ENCODE results near the gene CA6. TPM values are rescaled to one million over a fixed set of nuclear protein-coding genes. Genes with fewer than 3 reads are reported as not detected.
A peak's percentile ranks its signal among the peaks of the same experiment; 100 is the strongest.
"Not testable (repeated sequence)": the region's sequence is repeated elsewhere in the genome, so short reads cannot be mapped to it uniquely, and the experiment has no call there.

CA6 gene
- under 1 TPM; 0.22 to 0.62 TPM for total RNA-seq

DNA sequence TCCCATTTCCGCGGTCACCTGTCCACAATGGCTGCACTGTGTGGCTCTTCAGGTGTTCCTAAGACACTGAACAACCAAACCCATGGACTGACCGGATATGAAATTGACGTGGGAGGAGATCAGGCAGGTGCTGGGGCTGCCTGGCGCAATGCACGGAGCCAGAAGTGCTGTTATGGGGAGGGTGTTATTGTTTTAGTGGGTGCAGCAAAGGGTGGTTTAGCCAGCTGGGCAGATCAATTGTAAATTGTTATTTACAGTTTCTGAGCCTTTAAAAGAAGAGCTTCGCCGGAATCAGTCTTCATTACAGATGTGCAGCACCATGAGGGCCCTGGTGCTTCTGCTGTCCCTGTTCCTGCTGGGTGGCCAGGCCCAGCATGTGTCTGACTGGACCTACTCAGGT lies at the start of gene CA6:
TSS of gene CA6 (plus strand) at position 301 of the 400 bp plus-strand sequence. CDS start at position 320, 19 bp downstream.
- peaks cover 73% of the 10 kb centered on the region for H3K4me1 Mint-ChIP-seq (ENCODE audit: low read depth)
- no peak for DNase-seq
- H3K4me3 Mint-ChIP-seq = peak within 1 kb of the TSS; percentile 50
- intact Hi-C loops (cut with micrococcal nuclease) = no loop called here
- H3K36me3 Mint-ChIP-seq (ENCODE audit: low read depth) = no peaks in the 10 kb centered on the region
- peak within 1 kb of the TSS; percentile 93 for H3K27ac Mint-ChIP-seq
- no peaks in the 10 kb centered on the region for H3K27me3 Mint-ChIP-seq (ENCODE audit: low read depth)
- CTCF ChIA-PET = interaction anchor here (1.1 to 3.0 kb wide), 3 partner anchors 16 to 59 kb away, joined by 3 to 16 read pairs (median 11); no protein-coding TSS in a partner anchor
- no peaks in the 10 kb centered on the region for H3K9me3 Mint-ChIP-seq

DNA sequence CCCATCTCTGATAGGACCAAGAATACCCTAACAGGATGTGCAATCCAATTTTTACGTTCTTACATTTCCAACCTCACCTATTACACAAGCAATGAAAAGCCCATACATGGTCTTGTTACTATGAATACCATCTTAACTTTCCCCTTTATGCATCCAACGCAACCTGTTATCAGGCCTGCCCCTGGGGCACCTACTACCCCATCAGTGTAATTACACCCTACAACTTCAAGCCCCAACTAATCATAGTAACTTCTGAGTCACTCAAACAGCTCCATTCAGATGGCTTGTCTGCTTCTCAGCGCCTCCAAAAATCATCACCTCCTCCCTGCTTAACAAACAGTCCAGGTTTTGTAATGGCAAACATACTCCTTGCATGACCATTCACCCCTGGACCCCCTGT lies 48.9 kb upstream of the CA6 start:
- H3K4me3 Mint-ChIP-seq; intact Hi-C loops (cut with micrococcal nuclease): not testable (repeated sequence)
- H3K4me1 Mint-ChIP-seq (ENCODE audit: low read depth) = peaks cover 38% of the 10 kb centered on the region

DNA sequence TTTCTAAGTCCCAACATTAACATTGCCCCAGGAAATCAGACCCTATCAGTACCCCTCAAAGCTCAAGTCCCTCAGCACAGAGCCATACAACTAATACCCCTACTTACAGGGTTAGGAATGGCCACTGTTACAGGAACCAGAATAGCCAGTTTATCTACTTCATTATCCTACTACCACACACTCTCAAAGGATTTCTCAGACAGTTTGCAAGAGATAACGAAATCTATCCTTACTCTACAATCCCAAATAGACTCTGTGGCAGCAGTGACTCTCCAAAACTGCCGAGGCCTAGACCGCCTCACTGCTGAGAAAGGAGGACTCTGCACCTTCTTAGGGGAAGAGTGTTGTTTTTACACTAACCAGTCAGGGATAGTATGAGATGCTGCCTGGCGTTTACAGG lies 48.2 kb upstream of the CA6 start:
- H3K27ac Mint-ChIP-seq; CTCF ChIA-PET; H3K9me3 Mint-ChIP-seq; H3K36me3 Mint-ChIP-seq (ENCODE audit: low read depth); intact Hi-C loops (cut with micrococcal nuclease); DNase-seq; H3K27me3 Mint-ChIP-seq (ENCODE audit: low read depth); H3K4me3 Mint-ChIP-seq: not testable (repeated sequence)
- H3K4me1 Mint-ChIP-seq (ENCODE audit: low read depth) = peaks cover 41% of the 10 kb centered on the region

More for the DNA sequence above, 48.9 kb upstream of the CA6 start:
- H3K27me3 Mint-ChIP-seq (ENCODE audit: low read depth); DNase-seq; CTCF ChIA-PET; H3K36me3 Mint-ChIP-seq (ENCODE audit: low read depth); H3K27ac Mint-ChIP-seq; H3K9me3 Mint-ChIP-seq: not testable (repeated sequence)

DNA sequence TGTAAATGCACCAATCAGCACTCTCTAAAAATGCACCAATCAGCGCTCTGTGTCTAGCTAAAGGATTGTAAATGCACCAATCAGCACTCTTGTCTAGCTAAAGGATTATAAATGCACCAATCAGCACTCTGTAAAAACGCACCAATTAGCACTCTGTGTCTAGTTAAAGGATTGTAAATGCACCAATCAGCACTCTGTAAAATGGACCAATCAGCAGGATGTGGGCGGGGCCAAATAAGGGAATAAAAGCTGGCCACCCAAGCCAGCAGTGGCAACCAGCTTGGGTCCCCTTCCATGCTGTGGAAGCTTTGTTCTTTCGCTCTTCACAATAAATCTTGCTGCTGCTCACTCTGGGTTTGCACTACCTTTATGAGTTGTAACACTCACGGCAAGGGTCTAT lies 47.2 kb upstream of the CA6 start:
- H3K27me3 Mint-ChIP-seq (ENCODE audit: low read depth); H3K9me3 Mint-ChIP-seq; DNase-seq; intact Hi-C loops (cut with micrococcal nuclease); H3K36me3 Mint-ChIP-seq (ENCODE audit: low read depth); H3K4me3 Mint-ChIP-seq: not testable (repeated sequence)
- peak overlapping the region; percentile 99 for H3K27ac Mint-ChIP-seq
- peaks cover 49% of the 10 kb centered on the region for H3K4me1 Mint-ChIP-seq (ENCODE audit: low read depth)
- CTCF ChIA-PET = interaction anchor here (0.7 to 1.7 kb wide), 5 partner anchors 16 to 106 kb away, joined by 3 read pairs; no protein-coding TSS in a partner anchor

DNA sequence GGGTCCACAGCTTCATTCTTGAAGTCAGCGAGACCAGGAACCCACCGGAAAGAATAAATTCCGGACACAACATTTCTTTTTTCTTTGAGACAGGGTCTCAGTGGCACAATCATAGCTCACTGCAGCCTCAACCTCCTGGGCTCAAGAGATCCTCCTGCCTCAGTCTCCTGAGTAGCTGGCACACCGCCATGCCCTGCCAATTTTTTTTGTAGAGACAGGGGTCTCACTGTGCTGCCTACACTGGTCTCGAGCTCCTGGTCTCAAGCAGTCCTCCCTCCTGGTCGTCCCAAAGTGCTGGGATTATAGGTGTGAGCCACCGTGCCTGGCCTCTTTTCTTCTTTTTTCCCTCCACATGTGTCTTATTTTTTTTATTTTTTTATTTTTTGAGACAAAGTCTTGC lies 46.6 kb upstream of the CA6 start:
- peaks cover 9% of the 10 kb centered on the region for H3K9me3 Mint-ChIP-seq
- peaks cover 51% of the 10 kb centered on the region for H3K4me1 Mint-ChIP-seq (ENCODE audit: low read depth)
- peaks cover 8% of the 10 kb centered on the region for H3K36me3 Mint-ChIP-seq (ENCODE audit: low read depth)
- no peak for DNase-seq
- no peaks in the 10 kb centered on the region for H3K27me3 Mint-ChIP-seq (ENCODE audit: low read depth)
- H3K27ac Mint-ChIP-seq = peak overlapping the region; percentile 99
- CTCF ChIA-PET = interaction anchor here (0.7 to 1.7 kb wide), 4 partner anchors 17 to 88 kb away, joined by 3 read pairs; no protein-coding TSS in a partner anchor
- H3K4me3 Mint-ChIP-seq = peak overlapping the region; percentile 4
- intact Hi-C loops (cut with micrococcal nuclease) = no loop called here

DNA sequence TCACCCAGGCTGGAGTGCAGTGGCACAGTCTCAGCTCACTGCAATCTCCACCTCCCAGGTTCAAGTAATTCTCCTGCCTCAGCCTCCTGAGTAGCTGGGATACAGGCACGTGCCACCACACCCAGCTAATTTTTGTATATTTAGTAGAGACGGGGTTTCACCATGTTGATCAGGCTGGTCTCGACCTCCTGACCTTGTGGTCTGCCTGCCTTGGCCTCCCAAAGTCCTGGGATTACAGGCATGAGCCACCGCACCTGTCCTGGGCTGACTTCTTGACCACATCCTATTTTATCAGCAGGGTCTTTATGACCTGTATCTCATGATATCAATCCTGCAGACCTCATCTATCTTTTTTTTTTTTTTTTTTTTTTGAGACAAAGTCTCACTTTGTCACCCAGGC lies 45.0 kb upstream of the CA6 start:
- not testable (repeated sequence) for H3K4me3 Mint-ChIP-seq; DNase-seq; H3K27me3 Mint-ChIP-seq (ENCODE audit: low read depth); H3K36me3 Mint-ChIP-seq (ENCODE audit: low read depth); H3K9me3 Mint-ChIP-seq
- CTCF ChIA-PET = interaction anchor here (1.0 kb wide), 1 partner anchor 44 kb away, joined by 3 read pairs; no protein-coding TSS in a partner anchor
- intact Hi-C loops (cut with micrococcal nuclease) = loop anchor here (1.0 to 5.0 kb wide), 6 partner anchors 22 to 338 kb away; partner anchors contain the start of gene ENO1
- Mint-ChIP-seq H3K27ac (peak overlapping the region; percentile 99), H3K4me1 (ENCODE audit: low read depth) (peaks cover 51% of the 10 kb centered on the region)

DNA sequence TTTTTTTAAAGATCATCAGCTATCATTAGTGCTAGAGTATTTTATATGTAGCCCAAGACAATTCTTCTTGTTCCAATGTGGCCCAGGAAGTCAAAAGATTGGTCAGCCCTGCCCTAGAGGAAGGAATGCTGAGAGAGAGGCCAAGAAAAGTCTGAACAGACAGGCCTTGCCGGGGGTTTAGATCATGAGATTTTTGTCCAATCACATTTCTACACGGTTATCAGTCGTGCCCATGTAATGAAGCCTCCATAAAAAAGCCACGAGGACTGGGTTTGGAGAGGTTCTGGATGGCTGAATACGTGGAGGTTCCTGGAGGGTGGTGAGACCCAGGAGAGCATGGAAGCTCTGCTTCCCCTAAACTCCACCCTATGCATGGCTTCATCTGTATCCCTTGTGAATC lies 42.9 kb upstream of the CA6 start:
- CTCF ChIA-PET = interaction anchor here (0.6 kb wide), 1 partner anchor 23 kb away, joined by 3 read pairs; no protein-coding TSS in a partner anchor
- H3K27ac Mint-ChIP-seq = no peak overlapping the region
- H3K4me1 Mint-ChIP-seq (ENCODE audit: low read depth) = peaks cover 56% of the 10 kb centered on the region
- H3K9me3 Mint-ChIP-seq = peaks cover 9% of the 10 kb centered on the region
- H3K36me3 Mint-ChIP-seq (ENCODE audit: low read depth) = peaks cover 8% of the 10 kb centered on the region
- intact Hi-C loops (cut with micrococcal nuclease) = loop anchor here (1.0 to 5.0 kb wide), 2 partner anchors 43 to 340 kb away; no protein-coding TSS in a partner anchor
- no peak for DNase-seq
- H3K4me3 Mint-ChIP-seq = no peak overlapping the region
- H3K27me3 Mint-ChIP-seq (ENCODE audit: low read depth) = no peaks in the 10 kb centered on the region

DNA sequence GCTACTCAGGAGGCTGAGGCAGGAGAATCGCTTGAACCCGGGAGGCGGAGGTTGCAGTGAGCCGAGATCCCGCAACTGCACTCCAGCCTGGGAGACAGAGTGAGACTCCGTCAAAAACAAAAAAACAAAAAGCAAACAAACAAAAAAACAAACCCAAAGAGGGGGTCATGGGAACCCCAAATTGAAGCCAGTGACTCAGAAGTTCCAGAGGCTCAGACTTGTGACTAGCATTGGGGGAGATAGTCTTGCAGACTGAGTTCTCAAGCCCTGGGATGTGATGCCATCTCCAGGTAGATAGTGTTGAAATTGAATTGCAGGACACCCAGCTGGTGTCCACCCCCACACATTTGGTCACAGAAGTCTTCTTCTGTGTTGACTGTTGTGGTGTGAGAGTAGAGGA lies 42.3 kb upstream of the CA6 start:
- CTCF ChIA-PET = no interaction called here
- Mint-ChIP-seq H3K27me3 (ENCODE audit: low read depth) (no peaks in the 10 kb centered on the region), H3K4me1 (ENCODE audit: low read depth) (peaks cover 53% of the 10 kb centered on the region), H3K9me3 (peaks cover 9% of the 10 kb centered on the region), H3K4me3 (no peak overlapping the region), H3K36me3 (ENCODE audit: low read depth) (peaks cover 8% of the 10 kb centered on the region), H3K27ac (no peak overlapping the region)
- peak; percentile 71 for DNase-seq
- intact Hi-C loops (cut with micrococcal nuclease) = loop anchor here (1.0 to 5.0 kb wide), 2 partner anchors 44 to 341 kb away; no protein-coding TSS in a partner anchor

DNA sequence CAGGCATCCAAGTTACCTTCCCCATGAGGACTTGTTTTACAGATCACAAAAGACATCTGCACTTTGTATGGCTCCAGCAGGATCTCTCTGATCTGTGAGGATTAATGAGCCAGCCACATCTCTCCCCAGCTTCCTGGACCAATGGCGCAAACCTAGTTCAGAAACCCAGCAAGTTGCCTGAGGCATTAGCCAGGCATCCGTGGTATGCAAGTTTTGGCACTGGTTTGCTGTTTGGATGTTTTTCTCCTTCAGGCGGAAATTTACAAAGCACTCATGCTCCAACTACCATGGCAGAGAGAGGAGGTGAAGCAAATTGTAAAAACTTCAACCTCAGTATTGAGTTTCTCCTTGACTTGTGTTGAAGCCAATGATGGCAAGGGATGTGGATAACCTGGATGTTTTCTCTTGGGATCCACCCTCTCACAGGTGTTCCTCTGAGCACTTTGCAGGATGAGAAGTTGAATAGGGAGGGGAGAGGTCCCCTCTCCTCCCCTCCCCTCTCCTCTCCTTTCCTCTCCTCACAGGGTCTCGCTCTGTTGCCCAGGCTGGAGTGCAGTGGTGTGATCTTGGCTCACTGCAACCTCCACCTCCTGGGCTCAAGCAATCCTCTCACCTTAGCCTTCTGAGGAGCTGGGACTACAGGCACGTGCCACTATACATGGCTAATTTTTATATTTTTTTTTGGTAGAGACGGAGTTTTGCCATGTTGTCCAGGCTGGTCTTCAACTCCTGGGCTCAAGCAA lies 41.6 kb upstream of the CA6 start:
- H3K36me3 Mint-ChIP-seq (ENCODE audit: low read depth) = peaks cover 8% of the 10 kb centered on the region
- intact Hi-C loops (cut with micrococcal nuclease) = loop anchor here (1.0 to 5.0 kb wide), 2 partner anchors 45 to 342 kb away; no protein-coding TSS in a partner anchor
- H3K4me1 Mint-ChIP-seq (ENCODE audit: low read depth) = peaks cover 48% of the 10 kb centered on the region
- no peaks in the 10 kb centered on the region for H3K27me3 Mint-ChIP-seq (ENCODE audit: low read depth)
- no peak for DNase-seq
- no peak overlapping the region for H3K4me3 Mint-ChIP-seq
- CTCF ChIA-PET = no interaction called here
- H3K27ac Mint-ChIP-seq = no peak overlapping the region
- H3K9me3 Mint-ChIP-seq = peaks cover 6% of the 10 kb centered on the region

DNA sequence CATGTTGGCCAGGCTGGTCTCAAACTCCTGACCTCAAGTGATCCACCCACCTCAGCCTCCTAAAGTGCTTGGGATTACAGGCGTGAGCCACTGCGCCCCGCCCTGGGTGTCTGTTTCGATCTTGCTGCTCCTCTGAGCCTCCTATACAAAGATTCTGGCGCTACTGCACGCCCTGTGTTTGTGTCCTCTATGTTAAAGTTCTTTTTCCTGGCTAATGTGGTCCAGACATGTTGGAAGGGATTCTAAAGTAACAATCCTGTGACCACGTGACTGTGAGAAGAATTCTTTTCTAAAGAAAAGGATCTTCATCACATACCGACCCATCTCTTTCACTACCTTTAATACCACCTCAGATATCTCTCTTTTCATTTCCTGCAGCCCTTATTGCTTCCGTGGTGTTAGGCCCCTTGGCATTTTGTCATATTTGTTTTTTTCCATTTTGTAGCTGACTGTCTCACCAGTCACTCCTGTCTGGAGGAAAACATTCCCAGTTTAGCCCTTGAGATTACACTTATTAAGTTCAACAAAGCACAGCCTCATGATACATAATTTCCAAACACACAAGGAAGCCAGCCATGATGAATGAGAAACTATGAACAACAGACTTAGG lies 40.0 kb upstream of the CA6 start:
- Mint-ChIP-seq H3K4me3 (no peak overlapping the region), H3K27me3 (ENCODE audit: low read depth) (no peaks in the 10 kb centered on the region), H3K36me3 (ENCODE audit: low read depth) (peaks cover 4% of the 10 kb centered on the region), H3K27ac (peak overlapping the region; percentile 24), H3K9me3 (peaks cover 6% of the 10 kb centered on the region), H3K4me1 (ENCODE audit: low read depth) (peaks cover 34% of the 10 kb centered on the region)
- intact Hi-C loops (cut with micrococcal nuclease) = no loop called here
- CTCF ChIA-PET = no interaction called here
- DNase-seq = no peak

DNA sequence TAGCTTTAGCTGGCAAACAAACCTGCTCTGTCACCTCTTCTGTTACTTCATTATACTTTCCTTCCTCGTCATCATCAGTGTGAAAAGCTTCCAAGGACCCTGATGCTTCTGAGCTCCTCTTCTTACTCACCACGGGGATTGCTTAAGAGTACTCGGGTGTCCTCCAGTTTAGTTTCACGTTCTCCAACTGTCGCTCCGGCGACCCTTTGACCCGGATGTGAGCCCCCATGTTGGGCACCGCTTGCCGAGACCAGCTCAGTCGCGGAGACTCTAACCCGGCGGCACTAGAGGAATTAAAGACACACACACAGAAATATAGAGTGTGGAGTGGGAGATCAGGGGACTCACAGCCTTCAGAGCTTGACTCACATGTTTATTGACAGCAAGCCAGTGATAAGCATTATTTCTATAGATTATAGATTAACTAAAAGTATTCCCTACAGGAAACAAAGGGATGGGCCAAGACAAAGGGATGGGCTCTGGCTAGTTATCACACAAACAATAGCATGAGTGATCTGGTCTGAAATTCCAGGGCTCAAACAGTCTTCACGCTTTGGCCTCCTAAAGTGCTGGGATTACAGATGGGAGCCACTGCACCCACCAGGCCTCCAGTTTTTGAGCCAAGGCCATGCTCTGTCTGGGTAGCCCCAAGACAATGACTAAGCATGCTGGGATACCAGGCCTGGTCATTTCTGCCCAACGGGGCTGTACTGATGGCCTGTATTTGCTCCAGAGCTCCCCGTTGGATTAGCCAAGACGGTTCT lies 37.1 kb upstream of the CA6 start:
- no peak overlapping the region for H3K27ac Mint-ChIP-seq
- intact Hi-C loops (cut with micrococcal nuclease) = no loop called here
- H3K4me3 Mint-ChIP-seq = no peak overlapping the region
- no peak for DNase-seq
- no peaks in the 10 kb centered on the region for H3K36me3 Mint-ChIP-seq (ENCODE audit: low read depth)
- no peaks in the 10 kb centered on the region for H3K27me3 Mint-ChIP-seq (ENCODE audit: low read depth)
- H3K4me1 Mint-ChIP-seq (ENCODE audit: low read depth) = peaks cover 15% of the 10 kb centered on the region
- no peaks in the 10 kb centered on the region for H3K9me3 Mint-ChIP-seq
- CTCF ChIA-PET = interaction anchor here (0.7 to 3.1 kb wide), 3 partner anchors 46 to 96 kb away, joined by 4 to 11 read pairs (median 4); no protein-coding TSS in a partner anchor

DNA sequence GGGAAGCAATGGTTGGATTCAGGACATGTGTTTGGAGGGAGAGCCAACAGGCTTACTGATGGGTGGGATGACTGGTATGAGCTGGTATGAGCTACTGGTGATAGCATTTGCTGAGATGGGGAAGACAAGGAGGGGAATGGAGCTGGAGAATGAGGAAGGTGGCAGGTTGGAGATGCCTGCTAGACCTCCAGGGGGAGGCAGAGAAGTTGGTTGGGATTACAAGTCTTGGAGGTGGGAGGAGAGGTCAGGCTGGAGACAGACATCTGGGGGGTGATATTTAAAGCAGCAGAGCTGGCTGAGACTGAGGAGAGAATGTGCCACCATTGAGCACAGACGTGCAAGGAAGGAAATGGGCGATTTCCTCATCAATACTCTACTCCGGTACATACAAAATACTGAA lies 35.3 kb upstream of the CA6 start:
- Mint-ChIP-seq H3K27ac (no peak overlapping the region), H3K9me3 (no peaks in the 10 kb centered on the region), H3K4me1 (ENCODE audit: low read depth) (peaks cover 9% of the 10 kb centered on the region), H3K4me3 (no peak overlapping the region), H3K27me3 (ENCODE audit: low read depth) (no peaks in the 10 kb centered on the region), H3K36me3 (ENCODE audit: low read depth) (no peaks in the 10 kb centered on the region)
- CTCF ChIA-PET = interaction anchor here (0.8 to 3.1 kb wide), 2 partner anchors 79 to 95 kb away, joined by 4 to 11 read pairs; no protein-coding TSS in a partner anchor
- DNase-seq = no peak
- intact Hi-C loops (cut with micrococcal nuclease) = no loop called here

Measured in activated naive CD4-positive, alpha-beta T cell treated with anti-CD3 and anti-CD28 coated beads for 36 hours (primary cell).